Measurements from ENCODE around the gene SLX9.

DNA sequence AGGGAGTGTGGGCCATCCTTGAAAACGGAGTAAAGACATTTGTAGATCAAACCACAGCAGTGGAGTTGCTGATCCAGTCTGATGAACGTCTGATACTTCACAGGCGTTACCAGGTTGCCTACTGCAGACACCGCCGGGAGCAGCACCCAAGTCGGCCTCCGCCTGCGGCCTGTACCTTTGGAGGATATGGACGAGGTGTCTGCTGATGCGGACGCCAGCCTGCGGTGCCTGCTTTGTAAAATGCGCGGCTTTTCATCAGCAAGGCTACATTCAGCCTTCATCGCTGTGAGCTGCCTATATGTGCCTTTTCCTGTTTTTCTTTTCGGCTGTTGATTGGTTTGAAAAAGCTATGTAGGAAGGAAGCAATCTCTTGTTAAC is 16.0 kb downstream of the SLX9 start:
- TF ChIP-seq EP300 (IDR thresholded peaks at IDR 0.05; ENCODE audit: low read depth), result no peak
- TF ChIP-seq CTCF (IDR thresholded peaks at IDR 0.05), result no peak
- no peak for TF ChIP-seq POLR2A (IDR thresholded peaks at IDR 0.05)

All from transverse colon (tissue), 3 donors.